NCI-H2227 treated with DMSO at 0.1 percent for 48 hours (cell line): ENCODE results near the gene ACER2.

Experiments
- DNase-seq: peaks from one replicate; lab custom pipeline; 2025; lab: John Stamatoyannopoulos, UW

ACER2 gene

GRCh38 chr9:19486803-19487202, 78.0 kb downstream of the ACER2 start:
- DNase-seq, result no peak

- no peak for DNase-seq
Observed at GRCh38 chr9:19488721-19489120, 79.9 kb downstream of the ACER2 start.

GRCh38 chr9:19490269-19490668, 81.5 kb downstream of the ACER2 start:
- no peak for DNase-seq

- DNase-seq, result no peak
Observed at GRCh38 chr9:19490828-19491227, 82.0 kb downstream of the ACER2 start.

GRCh38 chr9:19492775-19493173, 84.0 kb downstream of the ACER2 start:
- no peak for DNase-seq

- DNase-seq, result peak; percentile 57
Observed at GRCh38 chr9:19493174-19493811, 84.5 kb downstream of the ACER2 start.

- no peak for DNase-seq
Observed at GRCh38 chr9:19493876-19494275, 85.1 kb downstream of the ACER2 start.

- no peak for DNase-seq
Observed at GRCh38 chr9:19495186-19496028, 86.6 kb downstream of the ACER2 start.

GRCh38 chr9:19496321-19497050, 87.7 kb downstream of the ACER2 start:
- no peak for DNase-seq

- DNase-seq, result no peak
Observed at GRCh38 chr9:19497276-19497675, 88.5 kb downstream of the ACER2 start.

- DNase-seq, result no peak
Observed at GRCh38 chr9:19498015-19498414, 89.2 kb downstream of the ACER2 start.
